ENCODE data around the gene MRPL33.
"Not testable (repeated sequence)": the region's sequence is repeated elsewhere in the genome, so short reads cannot be mapped to it uniquely, and the experiment has no call there.

Gene MRPL33

GRCh38 chr2:27738349-27739057 is 33.0 kb upstream of the MRPL33 start:
- in situ Hi-C loops (cut with HindIII; ENCODE audit: low sequenced_read_pairs), result loop anchor here (10.0 kb wide), 1 partner anchor 666 kb away; no protein-coding TSS in a partner anchor

DNA sequence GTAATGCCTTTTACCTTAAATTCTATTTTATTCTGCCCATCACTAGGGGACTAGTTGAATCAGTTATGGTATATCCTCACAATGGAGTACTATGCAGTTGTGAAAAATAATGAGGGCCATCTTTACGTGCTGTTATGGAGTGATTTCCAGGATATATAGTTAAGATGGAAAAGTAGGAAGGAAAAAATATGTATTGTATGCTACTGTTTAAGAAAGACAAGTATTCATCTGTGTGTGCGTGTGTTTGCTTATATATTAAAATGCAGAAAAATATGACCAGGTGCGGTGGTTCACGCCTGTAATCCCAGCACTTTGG is 32.5 kb upstream of the MRPL33 start:
- in situ Hi-C loops (cut with HindIII; ENCODE audit: low sequenced_read_pairs), result loop anchor here (10.0 kb wide), 1 partner anchor 666 kb away; no protein-coding TSS in a partner anchor

- in situ Hi-C loops (cut with HindIII; ENCODE audit: low sequenced_read_pairs), result no loop called here
These were observed 29.8 kb upstream of the MRPL33 start for GRCh38 chr2:27741673-27742072.

- in situ Hi-C loops (cut with HindIII; ENCODE audit: low sequenced_read_pairs), result no loop called here
These were observed 28.9 kb upstream of the MRPL33 start for GRCh38 chr2:27742571-27742970.

DNA sequence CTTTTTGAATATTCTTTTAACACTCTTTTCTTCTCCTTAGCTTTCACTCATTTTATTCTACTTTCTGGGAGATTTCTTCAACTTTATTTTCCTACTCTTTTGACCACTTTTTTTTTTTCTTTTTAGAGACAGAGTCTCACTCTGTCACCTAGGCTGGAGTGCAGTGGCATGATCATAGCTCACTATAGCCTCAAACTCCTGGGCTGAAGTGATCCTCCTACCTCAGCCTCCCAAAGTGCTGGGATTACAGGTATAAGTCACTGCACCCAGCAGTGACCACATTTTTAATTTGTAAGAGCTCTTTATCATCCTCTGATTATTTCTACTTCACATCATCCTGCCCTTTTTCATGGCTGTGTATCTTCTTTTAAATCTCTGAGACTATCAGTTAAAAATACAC is 26.0 kb upstream of the MRPL33 start:
- in situ Hi-C loops (cut with HindIII; ENCODE audit: low sequenced_read_pairs), result not testable (repeated sequence)

- in situ Hi-C loops (cut with HindIII; ENCODE audit: low sequenced_read_pairs), result no loop called here
These were observed 25.2 kb upstream of the MRPL33 start for GRCh38 chr2:27746325-27746724.

DNA sequence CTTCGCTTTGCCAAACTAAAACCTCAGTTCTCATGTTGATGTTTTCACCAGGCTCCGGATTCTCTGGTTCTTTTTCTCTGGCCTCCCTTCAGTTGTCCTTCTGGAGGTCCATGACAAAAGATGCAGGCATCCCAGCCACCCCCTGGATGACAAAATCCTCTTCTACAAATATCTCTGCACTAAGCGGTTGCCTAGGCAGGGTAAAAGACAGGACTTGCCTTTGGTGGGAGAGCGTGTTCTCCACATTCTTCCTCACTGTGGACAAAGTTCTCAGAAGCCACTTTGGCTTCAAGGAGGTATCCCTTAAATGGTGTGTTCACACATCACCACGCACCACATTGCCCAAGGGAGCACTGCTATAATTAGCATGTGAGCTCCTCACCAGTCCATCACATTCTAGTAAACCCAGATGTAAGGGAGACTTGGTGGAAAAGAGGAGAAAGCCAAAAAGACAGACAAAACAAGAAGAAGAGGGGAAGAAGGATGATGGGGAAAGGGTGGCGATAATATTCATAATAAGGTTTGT is 23.6 kb upstream of the MRPL33 start:
- in situ Hi-C loops (cut with HindIII; ENCODE audit: low sequenced_read_pairs), result no loop called here

GRCh38 chr2:27748803-27749554 is 22.5 kb upstream of the MRPL33 start:
- in situ Hi-C loops (cut with HindIII; ENCODE audit: low sequenced_read_pairs), result not testable (repeated sequence)

GRCh38 chr2:27751377-27751776 is 20.1 kb upstream of the MRPL33 start:
- in situ Hi-C loops (cut with HindIII; ENCODE audit: low sequenced_read_pairs), result no loop called here

DNA sequence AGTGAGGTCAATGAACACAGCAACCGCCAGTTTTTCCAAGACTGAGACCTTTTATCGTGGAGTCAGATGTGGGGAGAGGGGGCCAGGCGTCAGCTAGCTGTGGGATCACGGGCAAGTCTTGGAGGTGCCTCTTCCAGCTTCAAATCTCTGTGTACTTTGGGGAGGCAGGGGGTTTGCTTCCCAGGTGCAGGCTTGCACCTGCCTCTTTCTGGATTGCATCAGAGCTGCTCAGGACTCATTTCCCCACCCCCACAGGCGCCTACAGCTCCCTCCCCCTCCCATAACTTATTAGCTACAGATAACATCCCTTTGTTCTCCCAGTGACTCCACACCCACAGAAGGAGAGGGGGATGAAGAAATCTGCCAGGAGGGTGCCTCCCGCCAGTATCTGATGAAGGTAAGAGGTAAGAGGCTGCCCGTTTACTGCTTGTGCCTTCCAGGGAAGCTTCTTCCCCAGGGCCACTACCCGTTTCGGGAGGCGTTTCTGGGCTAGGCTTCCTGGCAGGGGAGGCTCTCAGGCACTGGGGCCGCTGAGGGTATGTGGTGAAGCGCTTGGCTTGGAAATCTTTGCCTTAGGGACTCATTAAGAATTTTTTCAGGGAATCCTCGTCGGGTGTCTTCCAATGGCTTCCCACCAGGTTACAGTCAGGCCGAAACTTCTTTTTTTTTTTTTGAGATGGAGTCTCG is 18.8 kb upstream of the MRPL33 start:
- in situ Hi-C loops (cut with HindIII; ENCODE audit: low sequenced_read_pairs), result no loop called here

- in situ Hi-C loops (cut with HindIII; ENCODE audit: low sequenced_read_pairs), result no loop called here
These were observed 17.4 kb upstream of the MRPL33 start for GRCh38 chr2:27754138-27754588.

DNA sequence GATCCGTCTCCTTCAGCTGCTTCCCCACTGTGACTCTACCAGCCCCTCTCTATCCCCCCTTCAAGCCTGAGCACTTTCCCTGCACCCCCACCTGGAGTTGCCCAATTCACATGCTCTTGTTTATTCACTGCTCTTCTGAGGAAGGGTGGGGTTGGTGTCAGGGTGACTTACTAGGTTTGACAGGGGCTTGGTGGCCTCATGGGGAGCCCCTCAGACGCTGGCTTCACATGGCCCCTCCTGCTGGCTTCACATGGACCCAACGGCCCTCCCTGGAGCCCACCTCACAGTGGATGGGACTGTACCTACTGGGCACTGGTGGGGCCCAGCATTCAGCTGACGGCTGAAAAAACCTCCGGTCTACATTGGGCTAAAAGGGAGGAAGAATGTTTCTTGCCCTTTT is 16.7 kb upstream of the MRPL33 start:
- in situ Hi-C loops (cut with HindIII; ENCODE audit: low sequenced_read_pairs), result no loop called here

DNA sequence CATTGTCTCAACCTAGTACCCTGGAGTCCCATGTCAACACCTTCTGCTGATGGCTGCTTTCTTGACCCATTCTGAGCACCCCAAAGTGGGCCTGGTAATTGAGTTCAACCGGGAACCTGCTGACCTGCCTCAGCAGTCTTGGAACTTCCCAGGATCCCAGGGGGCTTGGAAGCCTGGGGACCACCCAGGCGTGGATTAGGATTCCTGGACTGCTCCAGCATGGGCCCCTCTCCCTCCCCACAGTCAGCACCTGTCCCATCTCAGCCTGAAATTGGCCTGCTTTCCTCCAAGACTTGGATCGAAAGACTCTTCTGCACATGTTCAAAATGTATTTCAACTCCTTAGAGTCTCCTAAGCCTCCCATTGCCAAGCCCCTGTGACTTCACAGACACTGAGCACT is 15.4 kb upstream of the MRPL33 start:
- in situ Hi-C loops (cut with HindIII; ENCODE audit: low sequenced_read_pairs), result no loop called here

- in situ Hi-C loops (cut with HindIII; ENCODE audit: low sequenced_read_pairs), result no loop called here
These were observed 14.7 kb upstream of the MRPL33 start for GRCh38 chr2:27756544-27757498.

GRCh38 chr2:27762951-27763906 is 8.3 kb upstream of the MRPL33 start:
- in situ Hi-C loops (cut with HindIII; ENCODE audit: low sequenced_read_pairs), result no loop called here

DNA sequence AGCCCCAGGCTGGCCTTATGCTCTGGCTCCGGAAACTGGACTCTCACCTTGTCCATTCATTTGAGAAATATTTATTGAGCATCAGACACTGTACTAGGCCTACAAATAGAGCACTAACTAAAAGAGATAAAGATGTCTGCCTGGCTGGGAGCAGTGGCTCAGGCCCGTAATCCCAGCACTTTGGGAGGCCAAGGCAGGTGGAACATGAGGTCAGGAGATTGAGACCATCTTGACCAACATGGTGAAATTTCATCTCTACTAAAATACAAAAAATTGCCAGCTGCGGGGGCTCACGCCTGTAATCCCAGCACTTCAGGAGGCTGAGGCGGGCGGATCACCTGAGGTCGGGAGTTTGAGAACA is 7.6 kb upstream of the MRPL33 start:
- in situ Hi-C loops (cut with HindIII; ENCODE audit: low sequenced_read_pairs), result no loop called here

DNA sequence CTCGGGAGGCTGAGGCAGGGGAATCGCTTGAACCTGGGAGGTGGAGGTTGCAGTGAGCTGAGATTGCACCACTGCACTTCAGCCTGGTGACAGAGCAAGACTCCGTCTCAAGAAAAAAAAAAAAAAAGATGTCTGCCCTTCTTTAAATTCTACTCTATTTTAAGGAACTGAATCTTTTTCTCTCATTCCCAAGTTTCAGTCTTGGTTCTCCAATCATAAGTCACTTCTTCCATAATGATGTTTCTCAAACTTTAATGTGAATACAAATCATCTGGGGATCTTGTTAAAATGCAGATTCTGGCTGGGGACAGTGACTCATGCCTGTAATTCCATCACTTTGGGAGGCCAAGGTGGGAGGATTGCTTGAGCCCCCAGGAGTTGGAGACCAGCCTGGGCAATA is 7.0 kb upstream of the MRPL33 start:
- in situ Hi-C loops (cut with HindIII; ENCODE audit: low sequenced_read_pairs), result not testable (repeated sequence)

- in situ Hi-C loops (cut with HindIII; ENCODE audit: low sequenced_read_pairs), result no loop called here
These were observed 5.8 kb upstream of the MRPL33 start for GRCh38 chr2:27765621-27766286.

GRCh38 chr2:27766287-27766661 is 5.2 kb upstream of the MRPL33 start:
- in situ Hi-C loops (cut with HindIII; ENCODE audit: low sequenced_read_pairs), result no loop called here

All from DLD1 (cell line).